GM23338 (cell line): ENCODE measurements around the gene ARSB. TPM values are rescaled to one million over a fixed set of nuclear protein-coding genes. Genes with fewer than 3 reads are reported as not detected.

Source experiments
- ATAC-seq: fragments of 200-7000 bp; cut with Tn5 transposase; 3 replicates; pipeline ENCODE4 v1.9.1; 2020
- DNase-seq: peaks from one replicate; pipeline ENCODE4 v3.0.0-alpha.2; 2015; ENCODE audit warnings: low spot score
- H2AFZ ChIP-seq: fragments of 200-600 bp; sonication (generic); 2 replicates; pipeline ENCODE4 v1.8.0; 2016; ENCODE audit warnings: antibody characterized with exemption, mild to moderate bottlenecking, moderate library complexity
- H3F3A ChIP-seq: fragments of 200-600 bp; sonication (generic); replicated peaks from 2 replicates; pipeline ENCODE4 v1.8.0; 2017; ENCODE audit warnings: antibody characterized with exemption, mixed run types, low read depth
- H3K27ac ChIP-seq: fragments of 200-600 bp; sonication (generic); 2 replicates; pipeline ENCODE4 v1.6.1; 2016; ENCODE audit warnings: low read depth
- H3K27me3 ChIP-seq: fragments of 200-600 bp; sonication (generic); 2 replicates; pipeline ENCODE4 v1.8.0; 2016; ENCODE audit warnings: mild to moderate bottlenecking, mixed run types, moderate library complexity; ENCODE audit not compliant: insufficient read depth
- H3K36me3 ChIP-seq: fragments of 200-600 bp; sonication (generic); 2 replicates; pipeline ENCODE4 v1.8.0; 2016; ENCODE audit warnings: mild to moderate bottlenecking; ENCODE audit not compliant: insufficient read depth
- H3K4me1 ChIP-seq: fragments of 200-600 bp; sonication (generic); 2 replicates; pipeline ENCODE4 v1.8.0; 2016; ENCODE audit warnings: mild to moderate bottlenecking, moderate library complexity; ENCODE audit not compliant: insufficient read depth
- H3K4me2 ChIP-seq: fragments of 200-600 bp; sonication (generic); 2 replicates; pipeline ENCODE4 v1.7.1; 2017; ENCODE audit warnings: mixed run types
- H3K4me3 ChIP-seq: fragments of 200-600 bp; sonication (generic); 2 replicates; pipeline ENCODE4 v1.6.1; 2016; ENCODE audit warnings: mixed run types
- H3K79me2 ChIP-seq: fragments of 200-600 bp; sonication (generic); replicated peaks from 2 replicates; pipeline ENCODE4 v1.8.0; 2017; ENCODE audit warnings: mild to moderate bottlenecking; ENCODE audit not compliant: insufficient read depth
- H3K9me2 ChIP-seq: fragments of 200-600 bp; sonication (generic); 2 replicates; pipeline ENCODE4 v1.8.0; 2017; ENCODE audit not compliant: insufficient read depth
- H4K20me1 ChIP-seq: fragments of 200-600 bp; sonication (generic); replicated peaks from 2 replicates; pipeline ENCODE4 v1.8.0; 2017; ENCODE audit warnings: mild to moderate bottlenecking; ENCODE audit not compliant: insufficient read depth
- H3K27ac Mint-ChIP-seq: 2 replicates; pipeline ENCODE4 v1.8.0; 2020; ENCODE audit warnings: inconsistent platforms, mild to moderate bottlenecking, moderate library complexity, mixed read lengths
- H3K27me3 Mint-ChIP-seq: 3 replicates; pipeline ENCODE4 v1.8.0; 2022; ENCODE audit warnings: low read depth, mild to moderate bottlenecking, moderate library complexity, mixed read lengths, inconsistent platforms; ENCODE audit not compliant: insufficient read depth, poor library complexity
- H3K36me3 Mint-ChIP-seq: 3 replicates; pipeline ENCODE4 v1.8.0; 2021; ENCODE audit warnings: low read depth, mild to moderate bottlenecking, inconsistent platforms, moderate library complexity, mixed read lengths
- H3K4me1 Mint-ChIP-seq: 3 replicates; pipeline ENCODE4 v1.8.0; 2020; ENCODE audit warnings: mild to moderate bottlenecking, inconsistent platforms, mixed read lengths
- H3K4me3 Mint-ChIP-seq: 3 replicates; pipeline ENCODE4 v1.8.0; 2021; ENCODE audit warnings: moderate library complexity, mild to moderate bottlenecking, inconsistent platforms, mixed read lengths
- H3K9me3 Mint-ChIP-seq: 3 replicates; pipeline ENCODE4 v1.8.0; 2020; ENCODE audit warnings: moderate library complexity, mild to moderate bottlenecking, inconsistent platforms, mixed read lengths
- CREB1 ChIP-seq: fragments of 250-450 bp; sonication (Bioruptor Pico); IDR thresholded peaks from 2 replicates; pipeline ENCODE4 v1.5.0; 2020; ENCODE audit warnings: low read depth, mild to moderate bottlenecking, moderate library complexity
- ETS1 ChIP-seq: IDR thresholded peaks from 2 replicates; pipeline ENCODE4 v1.6.1; 2016; ENCODE audit warnings: antibody characterized with exemption
- EZH2 ChIP-seq: fragments of 200-600 bp; sonication (generic); IDR thresholded peaks from one replicate; pipeline ENCODE4 v1.8.0; 2017; ENCODE audit warnings: antibody characterized with exemption, mild to moderate bottlenecking, low read depth; ENCODE audit not compliant: unreplicated experiment
- EZH2phosphoT487 ChIP-seq: fragments of 200-600 bp; sonication (generic); IDR thresholded peaks from one replicate; pipeline ENCODE4 v1.8.1; 2018; ENCODE audit warnings: antibody characterized with exemption; ENCODE audit not compliant: unreplicated experiment
- JUNB ChIP-seq: IDR thresholded peaks from one replicate; pipeline ENCODE4 v1.6.1; 2016; ENCODE audit warnings: antibody characterized with exemption; ENCODE audit not compliant: unreplicated experiment
- NANOG ChIP-seq: IDR thresholded peaks from 2 replicates; pipeline ENCODE4 v1.6.1; 2016; ENCODE audit warnings: antibody characterized with exemption, borderline replicate concordance
- POLR2AphosphoS5 ChIP-seq: IDR thresholded peaks from 2 replicates; pipeline ENCODE4 v1.6.1; 2016; ENCODE audit warnings: antibody characterized with exemption, low read depth
- REST ChIP-seq: IDR thresholded peaks from one replicate; pipeline ENCODE4 v1.6.1; 2018; ENCODE audit warnings: antibody characterized with exemption; ENCODE audit not compliant: unreplicated experiment
- STAT1 ChIP-seq: IDR thresholded peaks from one replicate; pipeline ENCODE4 v1.6.1; 2016; ENCODE audit warnings: antibody characterized with exemption; ENCODE audit not compliant: unreplicated experiment
- ZNF114 ChIP-seq: fragments of 250-450 bp; sonication (Bioruptor Pico); IDR thresholded peaks from 2 replicates; pipeline ENCODE4 v1.5.0; 2020; ENCODE audit warnings: mild to moderate bottlenecking, moderate library complexity
- ZNF331 ChIP-seq: fragments of 250-450 bp; sonication (Bioruptor Pico); IDR thresholded peaks from 2 replicates; pipeline ENCODE4 v1.5.0; 2020; ENCODE audit warnings: low read depth, mild to moderate bottlenecking, moderate library complexity
- polyA plus RNA-seq: library from polyadenylated mRNA; unstranded; fragments of >200 nt; fragmentation: Nextera tagmentation; extraction: Ambion mirVana; gene quantifications from 2 replicates; pipeline ENCODE4 v1.2.1, GENCODE V29; 2016
- total RNA-seq: library from RNA; depleted of rRNA; stranded (reverse); fragments of >200 nt; shearing (Covaris generic); gene quantifications from 2 replicates; pipeline ENCODE4 v1.2.3, GENCODE V29; 2014

The ARSB gene
- total and polyA plus RNA-seq, 2 experiments from 2014 or later = 7.4 to 24.6 TPM

DNA sequence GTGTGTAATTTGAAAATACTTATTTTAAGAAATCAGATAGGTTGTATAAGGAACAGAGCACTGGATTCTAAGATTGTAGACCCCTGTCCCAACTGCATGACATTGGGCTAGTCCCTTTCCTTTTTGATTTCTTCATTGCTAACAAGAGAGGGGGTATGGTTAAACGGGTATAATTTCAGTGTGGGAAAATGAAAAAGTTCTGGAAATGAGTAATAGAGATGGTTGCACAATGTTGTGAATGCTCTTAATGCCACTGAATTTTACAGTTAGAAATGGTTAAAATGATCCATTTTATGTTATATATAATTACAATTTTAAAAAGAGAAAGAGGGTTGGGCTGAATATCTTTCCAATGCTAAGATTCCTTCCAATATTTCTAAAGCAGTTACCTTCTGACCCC lies 233.2 kb downstream of the ARSB start (continued):
- TF ChIP-seq ZNF331 (no peak), POLR2AphosphoS5 (no peak), CREB1 (no peak), REST (no peak), JUNB (no peak), ETS1 (no peak), EZH2 (no peak), STAT1 (no peak), ZNF114 (CRISPR knock-in tag) (no peak)

DNA sequence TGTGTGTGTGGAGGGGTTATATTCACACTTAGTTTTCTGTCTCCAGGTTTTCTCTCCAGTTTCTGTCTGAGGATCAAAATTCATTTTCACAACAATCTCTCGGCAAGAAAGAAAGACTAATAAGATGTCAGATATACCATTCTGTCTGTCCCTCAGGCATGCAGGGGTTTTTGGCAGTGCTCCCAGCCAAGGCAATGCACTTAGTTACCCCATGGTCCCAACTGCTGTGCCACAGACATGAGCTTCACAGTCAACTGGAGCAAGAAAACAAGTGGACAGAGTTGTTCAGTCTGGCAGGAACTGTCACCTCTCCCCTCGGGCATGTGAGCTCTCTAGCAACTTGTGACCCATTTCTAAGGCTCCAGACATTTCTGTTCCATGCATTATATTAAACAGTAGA lies 234.8 kb downstream of the ARSB start:
- H3K27ac Mint-ChIP-seq = no peak overlapping the region
- H3K4me3 ChIP-seq = no peak overlapping the region
- peaks cover 12% of the 10 kb centered on the region for H3K4me1 ChIP-seq
- no peaks in the 10 kb centered on the region for H3K9me3 Mint-ChIP-seq
- H3F3A ChIP-seq = no peaks in the 10 kb centered on the region
- H3K27ac ChIP-seq = no peak overlapping the region
- no peaks in the 10 kb centered on the region for H3K27me3 ChIP-seq
- peaks cover 2% of the 10 kb centered on the region for H3K9me2 ChIP-seq
- ATAC-seq (no peak), DNase-seq (no peak)
- H2AFZ ChIP-seq = no peak overlapping the region
- no peak overlapping the region for H3K4me3 Mint-ChIP-seq
- no peaks in the 10 kb centered on the region for H3K27me3 Mint-ChIP-seq
- no peaks in the 10 kb centered on the region for H4K20me1 ChIP-seq
- H3K4me2 ChIP-seq = no peak overlapping the region
- H3K36me3 ChIP-seq = no peaks in the 10 kb centered on the region
- H3K79me2 ChIP-seq = no peaks in the 10 kb centered on the region
- no peak for TF ChIP-seq NANOG
- no peak for TF ChIP-seq ZNF114 (CRISPR knock-in tag)
- no peaks in the 10 kb centered on the region for H3K36me3 Mint-ChIP-seq
- H3K4me1 Mint-ChIP-seq = peaks cover 15% of the 10 kb centered on the region

DNA sequence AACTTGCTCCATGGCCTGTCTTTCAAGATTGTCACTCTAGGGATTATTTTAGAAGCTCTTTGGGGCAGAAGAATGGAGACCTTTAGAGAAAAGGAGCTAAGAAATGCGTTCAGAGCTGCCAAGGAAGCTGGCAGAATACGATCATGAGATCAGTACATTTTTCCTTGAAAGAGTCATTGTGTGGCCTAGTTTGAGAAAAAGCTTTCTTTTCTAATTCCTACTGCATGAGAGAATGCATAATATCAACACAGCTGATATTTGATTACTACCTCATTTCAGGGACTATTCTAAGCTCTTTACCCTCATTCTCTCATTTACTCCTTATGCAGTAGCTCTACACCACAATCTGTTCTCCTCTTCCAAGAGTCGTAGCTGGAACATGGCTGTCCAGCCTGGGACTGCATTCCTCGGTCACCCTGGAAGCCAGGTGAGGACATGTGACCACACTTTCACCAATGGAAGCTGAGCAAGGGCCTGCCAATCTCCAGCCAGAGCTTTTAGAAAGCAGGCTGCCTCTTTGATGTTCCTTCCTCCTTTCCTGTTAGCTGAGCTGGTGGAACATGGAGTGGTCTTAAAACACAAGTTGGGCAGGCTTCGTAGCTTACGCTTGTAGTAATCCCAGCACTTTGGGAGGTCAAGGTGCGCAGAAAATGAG lies 237.3 kb downstream of the ARSB start:
- H3K27ac Mint-ChIP-seq = no peak overlapping the region
- DNase-seq (peak; percentile 32), ATAC-seq (peak; percentile 43; the same call in 2 of the 3 replicates)
- Histone ChIP-seq H3K4me3 (no peak overlapping the region), H3K27ac (no peak overlapping the region), H4K20me1 (no peaks in the 10 kb centered on the region), H3K4me2 (no peak overlapping the region), H2AFZ (peak overlapping the region; percentile 74), H3K9me2 (no peaks in the 10 kb centered on the region; the same call in 1 of the 2 replicates), H3K36me3 (no peaks in the 10 kb centered on the region), H3K4me1 (peaks cover 17% of the 10 kb centered on the region), H3F3A (no peaks in the 10 kb centered on the region), H3K79me2 (no peaks in the 10 kb centered on the region), H3K27me3 (no peaks in the 10 kb centered on the region)
- no peaks in the 10 kb centered on the region for H3K36me3 Mint-ChIP-seq
- H3K27me3 Mint-ChIP-seq = no peaks in the 10 kb centered on the region
- no peak overlapping the region for H3K4me3 Mint-ChIP-seq
- peaks cover 18% of the 10 kb centered on the region for H3K4me1 Mint-ChIP-seq
- no peaks in the 10 kb centered on the region for H3K9me3 Mint-ChIP-seq
- TF ChIP-seq REST (no peak), JUNB (no peak), ETS1 (no peak), EZH2phosphoT487 (no peak)
